GM18502 (cell line): Measurements from ENCODE around the gene BLOC1S4.

Source experiments
- ATAC-seq: cut with Tn5 transposase; IDR thresholded peaks from one replicate; pipeline ENCODE4 v1.9.1; 2021; ENCODE audit warnings: mild to moderate bottlenecking; ENCODE audit not compliant: unreplicated experiment, poor library complexity

Gene BLOC1S4

GRCh38 chr4:6733358-6734164 lies 17.6 kb downstream of the BLOC1S4 start:
- ATAC-seq, result no peak

- no peak for ATAC-seq
Observed at GRCh38 chr4:6734165-6734786, 18.3 kb downstream of the BLOC1S4 start.

GRCh38 chr4:6739920-6740319 lies 23.9 kb downstream of the BLOC1S4 start:
- no peak for ATAC-seq

GRCh38 chr4:6740347-6740746 lies 24.4 kb downstream of the BLOC1S4 start:
- no peak for ATAC-seq

- no peak for ATAC-seq
Observed at GRCh38 chr4:6742507-6742906, 26.5 kb downstream of the BLOC1S4 start.

GRCh38 chr4:6742989-6743388 lies 27.0 kb downstream of the BLOC1S4 start:
- ATAC-seq, result no peak

GRCh38 chr4:6746721-6747293 lies 30.8 kb downstream of the BLOC1S4 start:
- ATAC-seq, result no peak

GRCh38 chr4:6747294-6748051 lies 31.5 kb downstream of the BLOC1S4 start:
- ATAC-seq, result no peak

GRCh38 chr4:6748286-6748685 lies 32.3 kb downstream of the BLOC1S4 start:
- no peak for ATAC-seq

- ATAC-seq, result no peak
Observed at GRCh38 chr4:6749340-6750171, 33.6 kb downstream of the BLOC1S4 start.

GRCh38 chr4:6750286-6751221 lies 34.6 kb downstream of the BLOC1S4 start:
- no peak for ATAC-seq

GRCh38 chr4:6751611-6752485 lies 35.9 kb downstream of the BLOC1S4 start:
- ATAC-seq, result no peak

GRCh38 chr4:6752486-6752829 lies 36.5 kb downstream of the BLOC1S4 start:
- no peak for ATAC-seq

- no peak for ATAC-seq
Observed at GRCh38 chr4:6753103-6753560, 37.2 kb downstream of the BLOC1S4 start.

GRCh38 chr4:6753891-6754290 lies 37.9 kb downstream of the BLOC1S4 start:
- no peak for ATAC-seq

GRCh38 chr4:6754481-6755087 lies 38.6 kb downstream of the BLOC1S4 start:
- no peak for ATAC-seq

- no peak for ATAC-seq
Observed at GRCh38 chr4:6755088-6755753, 39.2 kb downstream of the BLOC1S4 start.
